GM21528 (cell line): ENCODE data around the gene TFIP11.

Experiments used
- ATAC-seq: cut with Tn5 transposase; IDR thresholded peaks from one replicate; pipeline ENCODE4 v1.9.1; 2021; ENCODE audit warnings: mild to moderate bottlenecking, moderate library complexity; ENCODE audit not compliant: unreplicated experiment, low FRiP score

Gene TFIP11

GRCh38 chr22:26481112-26481693 lies 31.1 kb downstream of the TFIP11 start:
- no peak for ATAC-seq

- no peak for ATAC-seq
Observed at GRCh38 chr22:26480611-26480932, 31.7 kb downstream of the TFIP11 start.

- no peak for ATAC-seq
Observed at GRCh38 chr22:26479792-26480610, 32.3 kb downstream of the TFIP11 start.

- ATAC-seq: no peak
Observed at GRCh38 chr22:26479043-26479791, 33.1 kb downstream of the TFIP11 start.

- ATAC-seq: no peak
Observed at GRCh38 chr22:26477341-26477731, 34.9 kb downstream of the TFIP11 start.

- ATAC-seq: no peak
Observed at GRCh38 chr22:26476705-26477340, 35.5 kb downstream of the TFIP11 start.

GRCh38 chr22:26474682-26475081 lies 37.6 kb downstream of the TFIP11 start:
- ATAC-seq: no peak

- no peak for ATAC-seq
Observed at GRCh38 chr22:26471522-26471921, 40.8 kb downstream of the TFIP11 start.

- ATAC-seq: no peak
Observed at GRCh38 chr22:26470807-26471206, 41.5 kb downstream of the TFIP11 start.

GRCh38 chr22:26466196-26466595 lies 46.1 kb downstream of the TFIP11 start:
- ATAC-seq: no peak

GRCh38 chr22:26464312-26464711 lies 48.0 kb downstream of the TFIP11 start:
- no peak for ATAC-seq

- ATAC-seq: no peak
Observed at GRCh38 chr22:26463688-26464087, 48.6 kb downstream of the TFIP11 start.

GRCh38 chr22:26463101-26463661 lies 49.1 kb downstream of the TFIP11 start:
- ATAC-seq: no peak

GRCh38 chr22:26462641-26463040 lies 49.6 kb downstream of the TFIP11 start:
- ATAC-seq: no peak

GRCh38 chr22:26462051-26462450 lies 50.2 kb downstream of the TFIP11 start:
- ATAC-seq: no peak

- no peak for ATAC-seq
Observed at GRCh38 chr22:26461188-26461810, 51.0 kb downstream of the TFIP11 start.

GRCh38 chr22:26460202-26460601 lies 52.1 kb downstream of the TFIP11 start:
- ATAC-seq: no peak

- ATAC-seq: no peak
Observed at GRCh38 chr22:26457661-26458272, 54.5 kb downstream of the TFIP11 start.

GRCh38 chr22:26453812-26454500 lies 58.3 kb downstream of the TFIP11 start:
- no peak for ATAC-seq
